HCT116 (cell line): ENCODE measurements around the gene SPATS2L. TPM values are rescaled to one million over a fixed set of nuclear protein-coding genes. Genes with fewer than 3 reads are reported as not detected.

ENCODE experiments used
- ATAC-seq: fragments of 200-7000 bp; cut with Tn5 transposase; 2 replicates; pipeline ENCODE4 v1.9.1; 2020; ENCODE audit warnings: mild to moderate bottlenecking, moderate library complexity
- BruUV-seq: library from RNA; stranded (reverse); fragments of 400-500 nt; replicated peaks from 2 replicates; lab custom pipeline; 2021; lab: Mats Ljungman, UMichigan
- CTCF ChIA-PET: fragments of 300-600 bp; sonication (Branson Sonifier 250); formaldehyde crosslinking; loops from one replicate; lab custom pipeline; 2021; ENCODE audit warnings: antibody characterized with exemption; lab: Charles Lee
- POLR2A ChIA-PET: fragments of 300-600, 350-600 bp; sonication (Branson Sonifier 250); formaldehyde crosslinking; loops from one replicate; lab custom pipeline; 2021; ENCODE audit warnings: antibody characterized with exemption; lab: Charles Lee
- RAD21 ChIA-PET, 2 experiments: fragments of 300-600 bp; sonication (Branson Sonifier 250); formaldehyde crosslinking; loops; one replicate each; lab custom pipeline; 2023; ENCODE audit warnings: low total read pairs in 2 of 2; ENCODE audit not compliant: uncharacterized antibody in 2 of 2, unreplicated experiment in 2 of 2, low non-redundant PET in 1 of 2; lab: Charles Lee
- DNase-seq: peaks from one replicate; pipeline ENCODE4 v3.0.0-alpha.2; 2010; ENCODE audit warnings: low read depth, low spot score
- H2AFZ ChIP-seq: fragments of 200-600 bp; shearing (Covaris generic), sonication (generic); 2 replicates; pipeline ENCODE4 v1.6.1; 2017; ENCODE audit warnings: low read depth, mixed run types, mixed read lengths, antibody characterized with exemption, low read length; ENCODE audit not compliant: poor library complexity, severe bottlenecking
- H3K27ac ChIP-seq: 2 replicates; pipeline ENCODE4 v1.5.1; 2012; ENCODE audit warnings: low read depth, low read length
- H3K27me3 ChIP-seq: fragments of 200-600 bp; sonication (generic); 2 replicates; pipeline ENCODE4 v1.6.1; 2016; ENCODE audit warnings: mixed run types, low read length, mixed read lengths; ENCODE audit not compliant: insufficient read depth
- H3K36me3 ChIP-seq, 2 experiments: fragments of 200-500 bp in 1 of 2; fragments of 200-600 bp in 1 of 2; sonication (Bioruptor generic) in 1 of 2; sonication (generic) in 1 of 2; 2 replicates each; pipeline versions ENCODE4 v1.5.1 to v1.6.1; 2014 to 2016; ENCODE audit warnings: low read length in 2 of 2, inconsistent platforms in 1 of 2, mixed read lengths in 1 of 2, mixed run types in 1 of 2; ENCODE audit not compliant: insufficient read depth in 2 of 2, control insufficient read depth in 1 of 2
- H3K4me1 ChIP-seq, 2 experiments: fragments of 200-600 bp in 1 of 2; sonication (generic) in 1 of 2; 2 replicates each; pipeline versions ENCODE4 v1.5.1 to v1.6.1; 2012 to 2017; ENCODE audit warnings: low read length in 2 of 2, inconsistent platforms in 1 of 2, mild to moderate bottlenecking in 1 of 2, mixed read lengths in 1 of 2, mixed run types in 1 of 2, moderate library complexity in 1 of 2; ENCODE audit not compliant: insufficient read depth in 2 of 2, control insufficient read depth in 1 of 2
- H3K4me2 ChIP-seq: fragments of 200-600 bp; sonication (generic); 2 replicates; pipeline ENCODE4 v1.6.1; 2017; ENCODE audit warnings: mixed run types, low read length, mixed read lengths
- H3K4me3 ChIP-seq, 2 experiments: fragments of 200-600 bp in 1 of 2; sonication (generic) in 1 of 2; replicated peaks in 1 of 2; 2 replicates each; pipeline ENCODE4 v1.5.1; 2011 to 2016; ENCODE audit warnings: low read length in 2 of 2, control low read depth in 1 of 2, low read depth in 1 of 2, mild to moderate bottlenecking in 1 of 2, mixed read lengths in 1 of 2, mixed run types in 1 of 2
- H3K79me2 ChIP-seq: fragments of 200-600 bp; sonication (generic); 2 replicates; pipeline ENCODE4 v1.6.1; 2017; ENCODE audit warnings: mild to moderate bottlenecking, mixed run types, low read length, moderate library complexity, mixed read lengths; ENCODE audit not compliant: insufficient read depth
- H3K9ac ChIP-seq: fragments of 200-600 bp; sonication (generic); 2 replicates; pipeline ENCODE4 v1.6.1; 2016; ENCODE audit warnings: low read length, mixed read lengths
- H3K9me2 ChIP-seq: fragments of 200-600 bp; sonication (generic), shearing (Covaris generic); 2 replicates; pipeline ENCODE4 v1.6.1; 2017; ENCODE audit warnings: mixed run types, mild to moderate bottlenecking, moderate library complexity; ENCODE audit not compliant: insufficient read depth
- H3K9me3 ChIP-seq, 2 experiments: fragments of 200-500 bp in 1 of 2; fragments of 200-600 bp in 1 of 2; sonication (Bioruptor generic) in 1 of 2; sonication (generic) in 1 of 2; 2 replicates each; pipeline ENCODE4 v1.6.1; 2014 to 2017; ENCODE audit warnings: low read length in 2 of 2, mixed read lengths in 2 of 2, inconsistent platforms in 1 of 2, low read depth in 1 of 2, mild to moderate bottlenecking in 1 of 2, mixed run types in 1 of 2, moderate library complexity in 1 of 2; ENCODE audit not compliant: control insufficient read depth in 1 of 2, insufficient read depth in 1 of 2
- H4K20me1 ChIP-seq: fragments of 200-600 bp; sonication (generic), shearing (Covaris generic); 2 replicates; pipeline ENCODE4 v1.6.1; 2017; ENCODE audit warnings: mixed run types, mild to moderate bottlenecking, moderate library complexity; ENCODE audit not compliant: insufficient read depth
- EZH2phosphoT487 ChIP-seq: fragments of 200-600 bp; IDR thresholded peaks from 2 replicates; pipeline ENCODE4 v1.6.1; 2018; ENCODE audit warnings: antibody characterized with exemption, borderline replicate concordance
- FOSL1 ChIP-seq: IDR thresholded peaks from 2 replicates; pipeline ENCODE4 v1.6.1; 2012; ENCODE audit warnings: low read depth
- POLR2A ChIP-seq: IDR thresholded peaks from 2 replicates; pipeline ENCODE4 v1.7.0; 2011; ENCODE audit warnings: borderline replicate concordance; ENCODE audit not compliant: insufficient read depth, insufficient read length; ENCODE audit errors: extremely low read depth
- RAD21 ChIP-seq: IDR thresholded peaks from 2 replicates; pipeline ENCODE4 v1.6.1; 2012; ENCODE audit warnings: low read depth, mild to moderate bottlenecking
- SP1 ChIP-seq: IDR thresholded peaks from 2 replicates; pipeline ENCODE4 v1.6.1; 2012; ENCODE audit warnings: low read depth
- YY1 ChIP-seq: IDR thresholded peaks from 2 replicates; pipeline ENCODE4 v1.6.1; 2011; ENCODE audit warnings: low read length, low read depth, moderate library complexity, mild to moderate bottlenecking; ENCODE audit not compliant: insufficient replicate concordance; ENCODE audit errors: extremely low read depth
- ZFX ChIP-seq: fragments of 450-650 bp; IDR thresholded peaks from 2 replicates; pipeline ENCODE4 v1.6.1; 2017
- intact Hi-C: fragments of 100-400 bp; cut with micrococcal nuclease; formaldehyde crosslinking; loops from 2 replicates; pipeline ENCODE4 v1.10.0; 2022
- total RNA-seq: library from RNA; stranded (reverse); gene quantifications from one replicate; pipeline ENCODE4 v1.2.1, GENCODE V29; 2021; ENCODE audit not compliant: unreplicated experiment
- TF ChIP-seq, protein P1 (sequence below): IDR thresholded peaks from 2 replicates; pipeline ENCODE4 v1.6.1; 2012
- TF ChIP-seq, protein P2 (sequence below): IDR thresholded peaks from 2 replicates; pipeline ENCODE4 v1.6.1; 2012

Gene SPATS2L
- total RNA-seq, 1 experiment from 2014 or later: 87.1 TPM

DNA sequence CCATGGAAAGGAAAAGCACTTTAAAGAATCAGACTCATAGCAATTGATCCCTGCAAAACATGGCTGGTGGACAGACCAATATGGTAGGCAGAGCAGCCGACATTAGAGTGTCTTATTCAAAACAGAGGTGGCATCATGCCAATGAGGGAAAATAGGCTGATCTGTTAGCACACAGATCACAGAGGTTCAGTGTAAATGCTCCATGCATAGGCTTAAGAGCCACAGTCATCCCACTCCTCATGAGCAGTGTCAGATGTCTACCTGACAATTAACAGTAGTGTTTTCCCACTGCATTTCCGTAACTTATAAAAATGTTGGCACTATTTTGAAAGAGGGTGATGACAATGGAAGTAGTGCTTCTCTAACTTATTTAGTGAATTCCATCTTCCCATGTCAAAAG lies 86.7 kb downstream of the SPATS2L start:
- H3K27me3 ChIP-seq: no peaks in the 10 kb centered on the region
- H3K27ac ChIP-seq: no peak overlapping the region
- DNase-seq (no peak), ATAC-seq (no peak)
- no TSS peak for BruUV-seq
- H3K4me1 ChIP-seq: peaks cover 12 to 18% of the 10 kb centered on the region in 2 experiments
- peaks cover 5 to 12% of the 10 kb centered on the region in 2 experiments; a peak in 2 of 4 replicates for H3K36me3 ChIP-seq
- no peaks in the 10 kb centered on the region for H3K9me2 ChIP-seq
- H3K4me2 ChIP-seq: no peak overlapping the region
- no peaks in the 10 kb centered on the region for H3K9me3 ChIP-seq
- POLR2A ChIA-PET: no interaction called here
- no peak overlapping the region for H3K4me3 ChIP-seq
- no peak overlapping the region for H2AFZ ChIP-seq
- H3K79me2 ChIP-seq: peaks cover 8% of the 10 kb centered on the region
- TF ChIP-seq POLR2A (no peak), EZH2phosphoT487 (no peak), SP1 (no peak), RAD21 (no peak)
- TF ChIP-seq, protein P1, sequence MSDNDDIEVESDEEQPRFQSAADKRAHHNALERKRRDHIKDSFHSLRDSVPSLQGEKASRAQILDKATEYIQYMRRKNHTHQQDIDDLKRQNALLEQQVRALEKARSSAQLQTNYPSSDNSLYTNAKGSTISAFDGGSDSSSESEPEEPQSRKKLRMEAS: no peak
- CTCF ChIA-PET: no interaction called here
- H4K20me1 ChIP-seq: no peaks in the 10 kb centered on the region
- RAD21 ChIA-PET: no interaction called here
- H3K9ac ChIP-seq: no peak overlapping the region
- intact Hi-C loops: no loop called here

DNA sequence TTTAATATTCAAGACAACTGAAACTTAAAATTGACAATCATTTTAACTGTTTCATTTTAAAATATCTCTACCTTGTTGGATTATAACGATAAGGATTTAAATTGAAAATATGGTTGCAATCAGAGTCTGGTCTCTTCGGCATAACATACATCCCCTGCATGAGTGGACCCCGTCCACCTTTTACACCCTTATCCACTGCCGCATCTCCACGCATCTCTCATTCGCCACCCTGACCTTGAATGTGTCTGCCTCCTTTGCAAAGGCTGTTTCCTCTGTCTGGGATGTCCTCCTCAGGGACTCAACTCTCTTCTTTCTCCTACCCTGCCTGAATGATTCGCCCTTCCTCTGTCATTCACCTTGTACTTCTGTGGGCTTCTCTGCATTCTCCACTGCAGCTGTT lies 87.6 kb downstream of the SPATS2L start:
- Histone ChIP-seq H3K27me3 (no peaks in the 10 kb centered on the region), H3K9me3 (no peaks in the 10 kb centered on the region), H3K4me2 (no peak overlapping the region), H3K36me3 (peaks cover 5 to 12% of the 10 kb centered on the region in 2 experiments; a peak in 2 of 4 replicates), H3K9me2 (no peaks in the 10 kb centered on the region), H3K9ac (no peak overlapping the region), H4K20me1 (no peaks in the 10 kb centered on the region), H3K4me3 (no peak overlapping the region), H3K4me1 (peaks cover 14 to 27% of the 10 kb centered on the region in 2 experiments), H2AFZ (no peak overlapping the region), H3K27ac (no peak overlapping the region), H3K79me2 (peaks cover 8% of the 10 kb centered on the region)
- ATAC-seq: no peak
- ChIA-PET CTCF (no interaction called here), POLR2A (no interaction called here), RAD21 (no interaction called here)
- intact Hi-C loops: no loop called here
- DNase-seq: no peak
- no peak for TF ChIP-seq YY1
- TF ChIP-seq ZFX: no peak
- no peak for TF ChIP-seq FOSL1
- TF ChIP-seq, protein P2, sequence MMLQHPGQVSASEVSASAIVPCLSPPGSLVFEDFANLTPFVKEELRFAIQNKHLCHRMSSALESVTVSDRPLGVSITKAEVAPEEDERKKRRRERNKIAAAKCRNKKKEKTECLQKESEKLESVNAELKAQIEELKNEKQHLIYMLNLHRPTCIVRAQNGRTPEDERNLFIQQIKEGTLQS: no peak
- BruUV-seq: no TSS peak
